GM12878 (cell line): ENCODE results near the gene PHLDA2. TPM values are rescaled to one million over a fixed set of nuclear protein-coding genes. Genes with fewer than 3 reads are reported as not detected.
A peak's percentile ranks its signal among the peaks of the same experiment; 100 is the strongest.

Source experiments
- ATAC-seq: fragments of 200-7000 bp; cut with Tn5 transposase; 3 replicates; pipeline ENCODE4 v1.9.1; 2020; ENCODE audit warnings: mild to moderate bottlenecking, moderate library complexity
- BruUV-seq: library from RNA; stranded (reverse); fragments of 400-500 nt; replicated peaks from 2 replicates; lab custom pipeline; 2021; lab: Mats Ljungman, UMichigan
- CTCF ChIA-PET: fragments of 300-600 bp; sonication (Branson Sonifier 250); formaldehyde crosslinking; extraction: SDS; loops from one replicate; lab custom pipeline; 2021; ENCODE audit warnings: inconsistent platforms; lab: Yijun Ruan, JAX
- POLR2A ChIA-PET: fragments of 350-600 bp; formaldehyde crosslinking; extraction: SDS; loops from one replicate; lab custom pipeline; 2021; ENCODE audit warnings: inconsistent platforms; lab: Charles Lee
- RAD21 ChIA-PET: fragments of 300-600 bp; sonication (Branson Sonifier 250); formaldehyde crosslinking; loops from one replicate; lab custom pipeline; 2023; ENCODE audit warnings: antibody characterized with exemption; ENCODE audit not compliant: unreplicated experiment; lab: Charles Lee
- SMC1A ChIA-PET: fragments of 300-600 bp; sonication (Branson Sonifier 250); formaldehyde crosslinking; loops from one replicate; lab custom pipeline; 2023; ENCODE audit not compliant: unreplicated experiment, uncharacterized antibody; lab: Charles Lee
- DNase-seq: peaks from one replicate; pipeline ENCODE4 v3.0.0-alpha.2; 2011; ENCODE audit warnings: low read depth, low spot score
- FAIRE-seq: peaks from 3 replicates; lab custom pipeline; 2011; peaks lifted over from hg19 to GRCh38; lab: Jason Lieb, UNC
- H2AFZ ChIP-seq: 2 replicates; pipeline ENCODE4 v1.6.0; 2011; ENCODE audit warnings: low read depth, low read length, control low read depth; ENCODE audit not compliant: control insufficient read depth
- H3K27ac ChIP-seq: 2 replicates; pipeline ENCODE4 v1.5.1; 2011; ENCODE audit warnings: control low read depth; ENCODE audit not compliant: control insufficient read depth, insufficient read depth
- H3K27me3 ChIP-seq, 2 experiments: replicated peaks in 1 of 2; 2 replicates each; pipeline versions ENCODE4 v1.6.0 to v1.6.1; 2011; ENCODE audit warnings: low read length in 1 of 2; ENCODE audit not compliant: control insufficient read depth in 2 of 2, insufficient read depth in 2 of 2
- H3K36me3 ChIP-seq, 2 experiments: 2 replicates each; pipeline ENCODE4 v1.5.1; 2011; ENCODE audit warnings: low read length in 1 of 2; ENCODE audit not compliant: control insufficient read depth in 2 of 2, insufficient read depth in 2 of 2
- H3K4me1 ChIP-seq: 2 replicates; pipeline ENCODE4 v1.6.1; 2011; ENCODE audit warnings: mild to moderate bottlenecking, low read length, moderate library complexity, mixed read lengths; ENCODE audit not compliant: control insufficient read depth, insufficient read depth
- H3K4me2 ChIP-seq: 2 replicates; pipeline ENCODE4 v1.6.0; 2011; ENCODE audit warnings: control low read depth; ENCODE audit not compliant: control insufficient read depth, insufficient read depth
- H3K4me3 ChIP-seq: fragments of 200-600 bp; sonication (generic); 2 replicates; pipeline ENCODE4 v1.5.1; 2016
- H3K79me2 ChIP-seq: 2 replicates; pipeline ENCODE4 v1.6.0; 2011; ENCODE audit warnings: low read length; ENCODE audit not compliant: control insufficient read depth, insufficient read depth
- H3K9ac ChIP-seq: 2 replicates; pipeline ENCODE4 v1.8.0; 2011; ENCODE audit warnings: low read length, control low read depth, mixed read lengths; ENCODE audit not compliant: control insufficient read depth, insufficient read depth
- H3K9me3 ChIP-seq: replicated peaks from 3 replicates; pipeline ENCODE4 v1.5.1; 2011; ENCODE audit warnings: mild to moderate bottlenecking, low read length; ENCODE audit not compliant: control insufficient read depth, insufficient read depth
- H4K20me1 ChIP-seq: 2 replicates; pipeline ENCODE4 v1.6.0; 2011; ENCODE audit not compliant: control insufficient read depth, insufficient read depth
- ASH2L ChIP-seq: fragments of 300-600, 200-600 bp; sonication (generic); IDR thresholded peaks from 2 replicates; pipeline ENCODE4 v1.6.1; 2017; ENCODE audit warnings: low read depth, mild to moderate bottlenecking, borderline replicate concordance
- BCL11A ChIP-seq: IDR thresholded peaks from 2 replicates; pipeline ENCODE4 v1.6.1; 2011; ENCODE audit warnings: low read depth, low read length
- BMI1 ChIP-seq: fragments of 450-650 bp; IDR thresholded peaks from 2 replicates; pipeline ENCODE4 v1.6.1; 2016; ENCODE audit warnings: mild to moderate bottlenecking, moderate library complexity, borderline replicate concordance
- CBX3 ChIP-seq: fragments of 200-600 bp; sonication (generic); IDR thresholded peaks from 2 replicates; pipeline ENCODE4 v1.6.1; 2016; ENCODE audit warnings: low read depth, borderline replicate concordance
- CREM ChIP-seq: IDR thresholded peaks from 2 replicates; pipeline ENCODE4 v1.6.1; 2014; ENCODE audit warnings: antibody characterized with exemption, low read depth
- HCFC1 ChIP-seq: fragments of 150-350 bp; IDR thresholded peaks from 2 replicates; pipeline ENCODE4 v1.6.1; 2014; ENCODE audit warnings: low read length
- HDAC6 ChIP-seq: fragments of 200-600 bp; sonication (generic); IDR thresholded peaks from one replicate; pipeline ENCODE4 v1.8.0; 2017; ENCODE audit warnings: antibody characterized with exemption; ENCODE audit not compliant: unreplicated experiment
- MXI1 ChIP-seq: fragments of 150-350 bp; IDR thresholded peaks from 2 replicates; pipeline ENCODE4 v1.6.1; 2011; ENCODE audit warnings: low read depth, mild to moderate bottlenecking, inconsistent platforms, low read length, improper control_type of control experiment
- MYC ChIP-seq: IDR thresholded peaks from 2 replicates; pipeline ENCODE4 v1.6.1; 2011; ENCODE audit warnings: mild to moderate bottlenecking, low read length, moderate library complexity, inconsistent platforms; ENCODE audit not compliant: insufficient read depth, insufficient replicate concordance, insufficient read length, severe bottlenecking
- PAX5 ChIP-seq: IDR thresholded peaks from 2 replicates; pipeline ENCODE4 v1.6.1; 2011; ENCODE audit warnings: low read depth, low read length, borderline replicate concordance
- RAD21 ChIP-seq: IDR thresholded peaks from 2 replicates; pipeline ENCODE4 v1.6.1; 2011; ENCODE audit warnings: mild to moderate bottlenecking, low read depth, low read length, moderate library complexity; ENCODE audit not compliant: insufficient read depth
- RB1 ChIP-seq: fragments of 450-650 bp; formaldehyde crosslinking; IDR thresholded peaks from 2 replicates; pipeline ENCODE4 v1.6.1; 2017; ENCODE audit warnings: mild to moderate bottlenecking, borderline replicate concordance
- RELA ChIP-seq: fragments of 450-650 bp; IDR thresholded peaks from 2 replicates; pipeline ENCODE4 v1.8.0; 2014; ENCODE audit warnings: borderline replicate concordance; ENCODE audit not compliant: partially characterized antibody
- RUNX3 ChIP-seq: IDR thresholded peaks from 2 replicates; pipeline ENCODE4 v1.6.1; 2012; ENCODE audit warnings: low read length, inconsistent platforms
- SMC3 ChIP-seq: IDR thresholded peaks from 2 replicates; pipeline ENCODE4 v1.6.1; 2011; ENCODE audit warnings: low read length, improper control_type of control experiment, borderline replicate concordance
- SP1 ChIP-seq: IDR thresholded peaks from one replicate; pipeline ENCODE4 v1.6.1; 2011; ENCODE audit warnings: low read depth, low read length
- SREBF2 ChIP-seq: IDR thresholded peaks from 2 replicates; pipeline ENCODE4 v1.6.1; 2012; ENCODE audit warnings: mild to moderate bottlenecking, low read length
- STAT1 ChIP-seq: fragments of 450-650 bp; conservative IDR thresholded peaks from 2 replicates; pipeline ENCODE4 v1.6.1; 2014; ENCODE audit warnings: antibody characterized with exemption, mild to moderate bottlenecking
- SUZ12 ChIP-seq: fragments of 200-600 bp; sonication (generic); IDR thresholded peaks from one replicate; pipeline ENCODE4 v1.6.1; 2018; ENCODE audit warnings: antibody characterized with exemption, mild to moderate bottlenecking; ENCODE audit not compliant: unreplicated experiment
- USF1 ChIP-seq: IDR thresholded peaks from 2 replicates; pipeline ENCODE4 v1.6.1; 2011; ENCODE audit warnings: borderline replicate concordance, low read depth, mild to moderate bottlenecking, moderate library complexity, mixed read lengths, low read length; ENCODE audit not compliant: insufficient read depth; ENCODE audit errors: extremely low read length
- WRNIP1 ChIP-seq: IDR thresholded peaks from 2 replicates; pipeline ENCODE4 v1.6.1; 2011; ENCODE audit warnings: low read depth, low read length, improper control_type of control experiment, borderline replicate concordance
- YBX1 ChIP-seq: fragments of 450-650 bp; IDR thresholded peaks from 2 replicates; pipeline ENCODE4 v1.6.1; 2016; ENCODE audit warnings: antibody characterized with exemption
- YY1 ChIP-seq: IDR thresholded peaks from 2 replicates; pipeline ENCODE4 v1.6.1; 2011; ENCODE audit warnings: low read depth, mild to moderate bottlenecking, low read length
- WGBS: methylation state at CpG from one replicate; pipeline ENCODE4 v1.1.6; 2016; ENCODE audit warnings: low lambda C conversion rate; ENCODE audit not compliant: insufficient replicate concordance, insufficient coverage; ENCODE audit errors: missing lambda C conversion rate; 5-methylcytosine and 5-hydroxymethylcytosine counted together
- in situ Hi-C: fragments of 300-500 bp; cut with MboI; formaldehyde crosslinking; loops from 9 replicates; pipeline ENCODE4 v1.14.3; 2018; ENCODE audit warnings: mixed read lengths
- intact Hi-C: fragments of 100-400 bp; cut with micrococcal nuclease; formaldehyde crosslinking; loops from one replicate; pipeline ENCODE4 v1.14.2; 2022; ENCODE audit not compliant: unreplicated experiment
- polyA plus RNA-seq, 11 experiments: library from polyadenylated mRNA; depleted of rRNA in 4 of 11; unstranded in 6 of 11; stranded (reverse) in 5 of 11; fragments of >200 nt; fragmentation: Nextera tagmentation in 4 of 11; fragmentation: Illumina TruSeq in 1 of 11; extraction: Ambion mirVana in 4 of 11; extraction: Trizol in 1 of 11; gene quantifications; 1 replicate in 1 of 11; 2 replicates in 10 of 11; pipeline versions ENCODE4 v1.2.1 to v1.2.3, GENCODE V29; 2011 to 2016; ENCODE audit warnings: inconsistent platforms in 2 of 11, missing spikeins in 2 of 11, low read depth in 1 of 11
- total RNA-seq, 4 experiments: library from RNA; depleted of rRNA in 3 of 4; stranded (reverse); fragments of >200 nt in 3 of 4; fragmentation: Illumina TruSeq in 1 of 4; extraction: Trizol in 1 of 4; gene quantifications; 2 replicates each; pipeline versions ENCODE4 v1.2.1 to v1.2.3, GENCODE V29; 2013 to 2021
- TF ChIP-seq, protein P1 (sequence below): IDR thresholded peaks from 2 replicates; pipeline ENCODE4 v1.6.1; 2012; ENCODE audit warnings: low read depth, low read length, improper control_type of control experiment

Gene PHLDA2
- total and polyA plus RNA-seq, 10 of the 15 experiments (the other 5 are each of a cell fraction or from before 2014, with no cell fraction given): 0.15 to 0.49 (median 0.16) TPM; not detected in 7

- in situ Hi-C loops (no loop called here), intact Hi-C loops (loop anchor here (1.0 to 2.0 kb wide), 2 partner anchors 38 to 360 kb away; no protein-coding TSS in a partner anchor)
- POLR2A ChIA-PET: interaction anchor here (0.8 to 1.3 kb wide), 2 partner anchors 10 to 38 kb away, joined by 4 to 6 read pairs; a partner anchor contains a TSS
- peak overlapping the region; percentile 75 for H2AFZ ChIP-seq
- H3K9ac ChIP-seq: peak overlapping the region; percentile 52
- H3K4me2 ChIP-seq: peak overlapping the region; percentile 90
- RAD21 ChIA-PET: interaction anchor here (1.2 to 8.3 kb wide), 4 partner anchors 10 to 358 kb away, joined by 8 to 151 read pairs (median 12); partner anchors contain the start of gene PHLDA2
- no peaks in the 10 kb centered on the region for H3K36me3 ChIP-seq
- no peak overlapping the region for H3K27ac ChIP-seq
- peak overlapping the region; percentile 58 for H3K4me3 ChIP-seq
- SMC1A ChIA-PET: interaction anchor here (0.9 to 6.9 kb wide), 8 partner anchors 10 to 365 kb away, joined by 3 to 108 read pairs (median 6); partner anchors contain the start of gene PHLDA2
- CTCF ChIA-PET: interaction anchor here (0.6 to 10.2 kb wide), 16 partner anchors 10 to 587 kb away, joined by 3 to 233 read pairs (median 4); partner anchors contain the start of gene PHLDA2
- WGBS: 3% methylated on average over 26 of the region's 34 CpGs
- no peaks in the 10 kb centered on the region for H4K20me1 ChIP-seq
- FAIRE-seq (no peak), ATAC-seq (peak; percentile 80), DNase-seq (no peak)
- no peaks in the 10 kb centered on the region for H3K27me3 ChIP-seq
- peaks cover 4% of the 10 kb centered on the region for H3K4me1 ChIP-seq
- no TSS peak for BruUV-seq
- H3K9me3 ChIP-seq: no peaks in the 10 kb centered on the region
- H3K79me2 ChIP-seq: no peaks in the 10 kb centered on the region
- TF ChIP-seq RB1 (peak; percentile 47; the same call in 1 of the 2 replicates), STAT1 (no peak), CBX3 (no peak), USF1 (no peak), MXI1 (no peak), RUNX3 (no peak), MYC (no peak), PAX5 (no peak), YY1 (0 out of 2 replicates have a peak, but pooled peaks have one; percentile 24), BMI1 (no peak), SREBF2 (no peak), SUZ12 (no peak), WRNIP1 (no peak), RAD21 (peak; percentile 67), SP1 (no peak), HCFC1 (no peak), SMC3 (peak; percentile 58; the same call in 1 of the 2 replicates), CREM (no peak), BCL11A (no peak), ASH2L (no peak), YBX1 (no peak), HDAC6 (no peak), RELA (no peak)
- TF ChIP-seq, protein P1, sequence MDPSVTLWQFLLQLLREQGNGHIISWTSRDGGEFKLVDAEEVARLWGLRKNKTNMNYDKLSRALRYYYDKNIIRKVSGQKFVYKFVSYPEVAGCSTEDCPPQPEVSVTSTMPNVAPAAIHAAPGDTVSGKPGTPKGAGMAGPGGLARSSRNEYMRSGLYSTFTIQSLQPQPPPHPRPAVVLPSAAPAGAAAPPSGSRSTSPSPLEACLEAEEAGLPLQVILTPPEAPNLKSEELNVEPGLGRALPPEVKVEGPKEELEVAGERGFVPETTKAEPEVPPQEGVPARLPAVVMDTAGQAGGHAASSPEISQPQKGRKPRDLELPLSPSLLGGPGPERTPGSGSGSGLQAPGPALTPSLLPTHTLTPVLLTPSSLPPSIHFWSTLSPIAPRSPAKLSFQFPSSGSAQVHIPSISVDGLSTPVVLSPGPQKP: no peak
Observed at GRCh38 chr11:2892215-2892966, 36.8 kb downstream of the PHLDA2 start.
